ENCODE data around the gene SGK2.
"Not testable (repeated sequence)": the region's sequence is repeated elsewhere in the genome, so short reads cannot be mapped to it uniquely, and the experiment has no call there.

Gene SGK2

DNA sequence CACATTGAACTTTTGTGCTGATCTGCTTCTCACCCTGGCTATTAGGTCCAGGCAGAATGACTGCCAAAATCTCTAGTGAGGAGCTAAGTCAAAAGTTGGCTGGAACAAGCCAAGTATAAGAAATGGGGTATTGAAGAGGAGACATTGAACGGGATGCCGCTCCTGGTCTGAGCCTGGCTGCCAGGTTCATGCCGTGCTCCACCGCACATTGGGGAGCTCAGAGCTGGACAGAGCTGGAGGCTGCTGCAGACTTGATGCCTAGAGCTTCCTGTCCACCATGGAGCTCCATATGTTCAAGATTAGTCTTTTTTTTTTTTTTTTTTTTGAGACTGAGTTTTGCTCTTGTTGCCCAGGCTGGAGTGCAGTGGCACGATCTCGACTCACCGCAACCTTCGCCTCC lies 27.8 kb downstream of the SGK2 start:
- Histone ChIP-seq H3K9me3 (no peaks in the 10 kb centered on the region), H3K27me3 (no peaks in the 10 kb centered on the region), H3K36me3 (no peaks in the 10 kb centered on the region), H3K4me1 (ENCODE audit: control insufficient read depth in 1 of 2, insufficient read depth in 1 of 2, low read depth in 1 of 2, low read length in 1 of 2) (peaks cover 24 to 29% of the 10 kb centered on the region in 2 experiments), H3K4me3 (ENCODE audit: low read depth in 1 of 2, low read length in 1 of 2) (no peak overlapping the region), H3K27ac (no peak overlapping the region)
- TF ChIP-seq, protein P1, sequence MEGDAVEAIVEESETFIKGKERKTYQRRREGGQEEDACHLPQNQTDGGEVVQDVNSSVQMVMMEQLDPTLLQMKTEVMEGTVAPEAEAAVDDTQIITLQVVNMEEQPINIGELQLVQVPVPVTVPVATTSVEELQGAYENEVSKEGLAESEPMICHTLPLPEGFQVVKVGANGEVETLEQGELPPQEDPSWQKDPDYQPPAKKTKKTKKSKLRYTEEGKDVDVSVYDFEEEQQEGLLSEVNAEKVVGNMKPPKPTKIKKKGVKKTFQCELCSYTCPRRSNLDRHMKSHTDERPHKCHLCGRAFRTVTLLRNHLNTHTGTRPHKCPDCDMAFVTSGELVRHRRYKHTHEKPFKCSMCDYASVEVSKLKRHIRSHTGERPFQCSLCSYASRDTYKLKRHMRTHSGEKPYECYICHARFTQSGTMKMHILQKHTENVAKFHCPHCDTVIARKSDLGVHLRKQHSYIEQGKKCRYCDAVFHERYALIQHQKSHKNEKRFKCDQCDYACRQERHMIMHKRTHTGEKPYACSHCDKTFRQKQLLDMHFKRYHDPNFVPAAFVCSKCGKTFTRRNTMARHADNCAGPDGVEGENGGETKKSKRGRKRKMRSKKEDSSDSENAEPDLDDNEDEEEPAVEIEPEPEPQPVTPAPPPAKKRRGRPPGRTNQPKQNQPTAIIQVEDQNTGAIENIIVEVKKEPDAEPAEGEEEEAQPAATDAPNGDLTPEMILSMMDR (IDR thresholded peaks at IDR 0.05) = no peak

DNA sequence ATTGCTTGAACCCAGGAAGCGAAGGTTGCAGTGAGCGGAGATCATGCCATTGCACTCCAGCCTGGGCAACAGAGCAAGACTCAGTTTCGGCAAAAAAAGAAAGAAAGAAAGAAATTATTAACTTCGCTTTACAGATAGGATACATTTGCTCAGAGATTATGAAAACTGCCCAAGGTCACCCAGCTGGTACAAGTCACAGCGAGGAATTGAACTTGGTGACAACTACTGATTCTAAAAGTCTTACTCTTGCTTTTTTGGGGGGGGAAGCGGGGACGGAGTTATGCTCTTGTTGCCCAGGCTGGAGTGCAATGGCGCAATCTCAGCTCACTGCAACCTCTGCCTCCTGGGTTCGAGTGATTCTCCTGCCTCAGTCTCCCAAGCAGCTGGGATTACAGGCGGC lies 29.7 kb downstream of the SGK2 start:
- H3K27ac ChIP-seq; H3K27me3 ChIP-seq; H3K4me3 ChIP-seq (ENCODE audit: low read depth in 1 of 2, low read length in 1 of 2); H3K36me3 ChIP-seq; H3K9me3 ChIP-seq: not testable (repeated sequence)
- H3K4me1 ChIP-seq (ENCODE audit: control insufficient read depth in 1 of 2, insufficient read depth in 1 of 2, low read depth in 1 of 2, low read length in 1 of 2) = peaks cover 24 to 25% of the 10 kb centered on the region in 2 experiments

DNA sequence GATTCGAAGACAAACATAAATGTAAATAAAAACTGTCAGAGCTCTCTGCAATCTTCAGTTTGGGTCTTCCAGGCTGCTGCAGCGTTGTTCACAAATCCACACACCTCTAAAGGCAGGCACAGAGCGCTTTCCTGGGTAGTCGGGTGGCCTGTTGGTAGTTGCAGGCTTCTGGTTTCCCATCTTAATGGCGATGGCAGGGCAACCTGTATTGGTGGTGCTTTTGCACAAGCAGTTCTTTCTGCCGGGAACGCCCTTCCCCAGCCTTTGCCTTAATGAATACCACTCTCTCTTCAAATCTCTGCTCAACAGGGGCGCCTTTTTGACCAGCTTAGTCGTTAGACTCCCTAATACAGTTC lies 31.2 kb downstream of the SGK2 start:
- peak overlapping the region; percentile 83 for H3K27ac ChIP-seq
- TF ChIP-seq, protein P1 (IDR thresholded peaks at IDR 0.05) = no peak
- H3K4me1 ChIP-seq (ENCODE audit: control insufficient read depth in 1 of 2, insufficient read depth in 1 of 2, low read depth in 1 of 2, low read length in 1 of 2) = peaks cover 12 to 14% of the 10 kb centered on the region in 2 experiments
- H3K4me3 ChIP-seq (ENCODE audit: low read depth in 1 of 2, low read length in 1 of 2) = peak overlapping the region; percentile 71 to 90
- H3K27me3 ChIP-seq = no peaks in the 10 kb centered on the region
- H3K9me3 ChIP-seq = no peaks in the 10 kb centered on the region
- H3K36me3 ChIP-seq = peaks cover 5% of the 10 kb centered on the region

DNA sequence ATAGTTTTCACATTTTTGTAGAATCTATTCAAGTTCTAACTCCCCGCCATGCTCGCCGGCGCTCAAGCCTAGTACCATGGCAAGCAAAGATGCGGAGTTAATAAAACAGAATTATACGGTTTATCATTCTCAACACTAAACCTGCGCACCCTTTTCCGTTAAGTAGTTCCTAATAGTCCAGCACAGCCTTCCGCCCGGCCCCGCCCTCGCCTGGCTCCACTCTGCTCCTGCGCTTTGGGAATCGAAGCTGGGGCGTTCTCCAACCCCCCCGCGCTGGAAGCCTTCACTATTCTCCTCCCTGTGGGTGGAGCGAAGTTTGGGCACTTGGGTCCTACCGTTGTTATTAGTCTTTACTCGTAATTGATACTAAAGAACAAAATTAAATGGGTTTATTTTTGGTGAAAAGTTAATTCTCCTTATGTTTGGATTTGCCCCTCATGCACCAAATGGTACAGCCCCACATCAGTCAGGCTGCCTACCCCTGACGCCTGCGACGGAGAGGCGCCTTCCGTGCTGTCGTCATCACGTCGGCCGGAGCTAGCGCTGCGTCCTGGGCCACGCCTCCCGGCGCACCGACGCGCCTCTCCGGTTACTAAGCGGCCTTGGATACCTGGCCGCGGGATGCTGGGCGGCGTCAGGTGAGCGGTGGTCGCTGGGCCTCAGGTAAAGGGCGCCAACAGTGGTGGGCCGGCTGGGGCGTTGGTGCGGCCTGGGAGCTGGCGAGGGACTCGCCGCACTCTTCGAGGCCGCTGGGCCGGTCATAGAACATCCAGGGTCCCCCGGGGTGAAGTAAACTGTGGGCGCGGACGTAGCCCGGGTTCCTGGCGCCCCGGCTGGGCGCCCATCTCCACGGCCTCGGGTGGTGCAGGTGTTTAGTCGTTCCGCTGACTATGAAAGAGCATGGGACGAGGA lies 31.8 kb downstream of the SGK2 start, which contains the start of gene IFT52:
Gene IFT52 (plus strand): TSS at position 546 of the 912 bp plus-strand sequence. CDS start 3,762 bp downstream, outside the sequence.
- Histone ChIP-seq H3K27ac (peak within 1 kb of the TSS; percentile 83), H3K36me3 (peaks cover 9% of the 10 kb centered on the region), H3K4me1 (ENCODE audit: control insufficient read depth in 1 of 2, insufficient read depth in 1 of 2, low read depth in 1 of 2, low read length in 1 of 2) (peaks cover 12 to 14% of the 10 kb centered on the region in 2 experiments), H3K27me3 (no peaks in the 10 kb centered on the region), H3K9me3 (no peaks in the 10 kb centered on the region), H3K4me3 (ENCODE audit: low read depth in 1 of 2, low read length in 1 of 2) (peak within 1 kb of the TSS; percentile 71 to 90)
- TF ChIP-seq, protein P1 (IDR thresholded peaks at IDR 0.05) = peak; percentile 31

DNA sequence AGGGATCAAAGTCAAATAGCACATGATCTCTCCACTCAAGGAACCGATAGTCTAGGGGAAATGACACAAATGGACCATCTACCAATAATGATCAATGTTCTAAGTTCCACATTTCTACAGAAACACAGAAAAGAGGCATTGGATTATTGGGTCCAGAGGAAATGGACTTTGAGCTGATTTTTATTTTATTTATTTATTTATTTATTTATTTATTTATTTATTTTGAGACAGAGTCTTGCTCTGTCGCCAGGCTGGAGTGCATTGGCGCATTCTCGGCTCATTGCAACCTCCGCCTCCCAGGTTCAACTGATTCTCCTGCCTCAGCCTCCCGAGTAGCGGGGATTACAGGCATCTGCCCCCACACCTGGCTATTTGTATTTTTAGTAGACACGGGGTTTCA lies 43.1 kb downstream of the SGK2 start:
- H3K4me1 ChIP-seq (ENCODE audit: control insufficient read depth in 1 of 2, insufficient read depth in 1 of 2, low read depth in 1 of 2, low read length in 1 of 2); H3K9me3 ChIP-seq; H3K27me3 ChIP-seq; H3K4me3 ChIP-seq (ENCODE audit: low read depth in 1 of 2, low read length in 1 of 2); H3K27ac ChIP-seq: not testable (repeated sequence)
- H3K36me3 ChIP-seq = peaks cover 36% of the 10 kb centered on the region

DNA sequence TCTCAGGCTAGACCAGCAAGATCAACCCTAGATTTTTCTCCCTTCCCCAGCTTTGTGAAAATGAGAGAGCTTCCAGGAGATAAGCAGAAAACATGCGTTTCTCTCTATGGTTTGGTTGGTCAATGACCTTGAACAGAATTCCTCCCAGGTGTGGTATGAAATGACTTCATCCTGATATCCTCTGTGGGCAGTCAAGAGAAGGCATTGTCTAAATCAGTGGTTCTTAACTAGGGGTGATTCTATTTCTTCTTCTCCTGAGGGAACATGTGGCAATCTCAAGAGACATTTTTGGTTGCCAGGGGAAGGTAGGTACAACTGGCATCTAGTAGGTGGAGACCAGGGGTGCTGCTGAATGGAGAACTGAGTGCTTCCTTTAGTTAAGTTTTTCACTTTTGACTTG lies 44.3 kb downstream of the SGK2 start:
- TF ChIP-seq, protein P1 (IDR thresholded peaks at IDR 0.05) = no peak
- Histone ChIP-seq H3K4me1 (ENCODE audit: control insufficient read depth in 1 of 2, insufficient read depth in 1 of 2, low read depth in 1 of 2, low read length in 1 of 2) (no peaks in the 10 kb centered on the region), H3K36me3 (peaks cover 35% of the 10 kb centered on the region)

More for the DNA sequence above, 44.3 kb downstream of the SGK2 start:
- H3K9me3 ChIP-seq = no peaks in the 10 kb centered on the region
- no peaks in the 10 kb centered on the region for H3K27me3 ChIP-seq
- H3K4me3 ChIP-seq (ENCODE audit: low read depth in 1 of 2, low read length in 1 of 2) = no peak overlapping the region
- no peak overlapping the region for H3K27ac ChIP-seq

Measured in neutrophil (primary cell).